Endothelial cell of umbilical vein (primary cell): ENCODE measurements around the gene HDAC5. TPM values are rescaled to one million over a fixed set of nuclear protein-coding genes. Genes with fewer than 3 reads are reported as not detected.

ENCODE experiments used
- BruUV-seq: library from RNA; stranded (reverse); fragments of 400-500 nt; replicated peaks from 2 replicates; lab custom pipeline; 2021; lab: Mats Ljungman, UMichigan
- CTCF ChIA-PET: fragments of 300-600, 350-600 bp; sonication (Branson Sonifier 250); formaldehyde crosslinking; loops from one replicate; lab custom pipeline; 2021; ENCODE audit warnings: antibody characterized with exemption, inconsistent platforms; lab: Charles Lee
- POLR2A ChIA-PET: fragments of 300-600, 350-600 bp; sonication (Branson Sonifier 250); formaldehyde crosslinking; loops from one replicate; lab custom pipeline; 2021; ENCODE audit warnings: antibody characterized with exemption, inconsistent platforms; lab: Charles Lee
- DNase-seq: peaks from one replicate; pipeline ENCODE4 v3.0.0-alpha.2; 2011; ENCODE audit warnings: low read depth, low spot score
- FAIRE-seq: peaks from 2 replicates; lab custom pipeline; 2011; peaks lifted over from hg19 to GRCh38; lab: Jason Lieb, UNC
- H2AFZ ChIP-seq: 2 replicates; pipeline ENCODE4 v1.6.0; 2012; ENCODE audit warnings: low read depth, low read length, control low read depth, inconsistent platforms
- H3K27ac ChIP-seq: 2 replicates; pipeline ENCODE4 v1.5.1; 2011; ENCODE audit warnings: low read depth, mild to moderate bottlenecking, control low read depth, low read length, moderate library complexity; ENCODE audit not compliant: insufficient read depth
- H3K27me3 ChIP-seq, 2 experiments: 2 replicates each; pipeline versions ENCODE4 v1.6.0 to v1.6.1; 2011; ENCODE audit warnings: low read length in 2 of 2, mixed read lengths in 1 of 2; ENCODE audit not compliant: control insufficient read depth in 2 of 2, insufficient read depth in 2 of 2
- H3K36me3 ChIP-seq, 2 experiments: 2 replicates in 1 of 2; 3 replicates in 1 of 2; pipeline ENCODE4 v1.5.1; 2011; ENCODE audit warnings: low read length in 2 of 2, mild to moderate bottlenecking in 1 of 2, moderate library complexity in 1 of 2; ENCODE audit not compliant: control insufficient read depth in 2 of 2, insufficient read depth in 2 of 2; ENCODE audit errors: extremely low read depth in 1 of 2
- H3K4me1 ChIP-seq: 3 replicates; pipeline ENCODE4 v1.5.1; 2011; ENCODE audit warnings: mild to moderate bottlenecking, low read length; ENCODE audit not compliant: control insufficient read depth, insufficient read depth; ENCODE audit errors: extremely low read depth
- H3K4me2 ChIP-seq: 2 replicates; pipeline ENCODE4 v1.6.1; 2011; ENCODE audit warnings: low read length, control low read depth, mixed read lengths; ENCODE audit not compliant: insufficient read depth
- H3K4me3 ChIP-seq, 3 experiments: fragments of 200-600 bp in 1 of 3; sonication (generic), shearing (Covaris generic) in 1 of 3; replicated peaks in 1 of 3; 2 replicates each; pipeline ENCODE4 v1.5.1; 2011 to 2016; ENCODE audit warnings: control low read depth in 3 of 3, low read length in 3 of 3, mild to moderate bottlenecking in 2 of 3, inconsistent platforms in 1 of 3, low read depth in 1 of 3, moderate library complexity in 1 of 3; ENCODE audit not compliant: insufficient read depth in 1 of 3
- H3K79me2 ChIP-seq: 2 replicates; pipeline ENCODE4 v1.6.0; 2012; ENCODE audit warnings: low read length, inconsistent platforms; ENCODE audit not compliant: control insufficient read depth, insufficient read depth
- H3K9ac ChIP-seq: replicated peaks from 2 replicates; pipeline ENCODE3; 2011; ENCODE audit warnings: low read length, control low read depth; ENCODE audit not compliant: insufficient read depth; ENCODE audit errors: extremely low read depth
- H3K9me1 ChIP-seq: replicated peaks from 3 replicates; pipeline ENCODE4 v1.6.0; 2011; ENCODE audit warnings: mild to moderate bottlenecking, low read length; ENCODE audit not compliant: control insufficient read depth, insufficient read depth; ENCODE audit errors: extremely low read depth
- H3K9me3 ChIP-seq: replicated peaks from 2 replicates; pipeline ENCODE4 v1.5.1; 2012; ENCODE audit warnings: low read length, inconsistent platforms; ENCODE audit not compliant: control insufficient read depth, insufficient read depth
- H4K20me1 ChIP-seq: replicated peaks from 2 replicates; pipeline ENCODE3; 2011; ENCODE audit warnings: mild to moderate bottlenecking, low read length; ENCODE audit not compliant: control insufficient read depth, insufficient read depth; ENCODE audit errors: extremely low read depth
- EZH2 ChIP-seq: IDR thresholded peaks from 2 replicates; pipeline ENCODE4 v1.6.1; 2012; ENCODE audit warnings: borderline replicate concordance, low read depth, mild to moderate bottlenecking, moderate library complexity, low read length, inconsistent platforms; ENCODE audit not compliant: severe bottlenecking
- FOS ChIP-seq: IDR thresholded peaks from 2 replicates; pipeline ENCODE4 v1.6.1; 2011; ENCODE audit warnings: mild to moderate bottlenecking, low read length, moderate library complexity, borderline replicate concordance; ENCODE audit not compliant: insufficient read depth
- GATA2 ChIP-seq: IDR thresholded peaks from 2 replicates; pipeline ENCODE4 v1.7.0; 2011; ENCODE audit warnings: low read depth, mild to moderate bottlenecking, moderate library complexity, mixed read lengths, low read length; ENCODE audit not compliant: insufficient read length, insufficient read depth
- JUN ChIP-seq: IDR thresholded peaks from 2 replicates; pipeline ENCODE4 v1.6.1; 2011; ENCODE audit warnings: borderline replicate concordance, low read depth; ENCODE audit not compliant: insufficient read length, insufficient read depth
- MYC ChIP-seq: IDR thresholded peaks from one replicate; pipeline ENCODE4 v1.6.1; 2011; ENCODE audit warnings: mild to moderate bottlenecking, low read depth, low read length
- POLR2A ChIP-seq: IDR thresholded peaks from 2 replicates; pipeline ENCODE4 v1.6.1; 2012; ENCODE audit warnings: low read depth, mild to moderate bottlenecking, control low read depth, low read length
- POLR2AphosphoS5 ChIP-seq: IDR thresholded peaks from 2 replicates; pipeline ENCODE4 v1.6.1; 2012; ENCODE audit warnings: low read depth, mild to moderate bottlenecking, control low read depth, low read length, moderate library complexity; ENCODE audit not compliant: insufficient read depth
- dilution Hi-C: fragments of 300-500 bp; cut with MboI; formaldehyde crosslinking; loops from one replicate; pipeline ENCODE4 v1.15.0; 2019; ENCODE audit warnings: low sequenced_read_pairs; ENCODE audit not compliant: extremely low pct_ligation_motif_present
- intact Hi-C: fragments of 100-400 bp; cut with micrococcal nuclease; formaldehyde crosslinking; loops from one replicate; pipeline ENCODE4 v1.10.0; 2022
- polyA plus RNA-seq, 4 experiments: library from polyadenylated mRNA; depleted of rRNA in 3 of 4; stranded (reverse) in 3 of 4; unstranded in 1 of 4; fragments of >200 nt; gene quantifications; 2 replicates each; pipeline versions ENCODE4 v1.2.1 to v1.2.3, GENCODE V29; 2011 to 2012; ENCODE audit warnings: missing spikeins in 1 of 4
- total RNA-seq: library from RNA; stranded (reverse); gene quantifications from 2 replicates; pipeline ENCODE4 v1.2.3, GENCODE V29; 2021
- TF ChIP-seq, protein P1 (sequence below): IDR thresholded peaks from 2 replicates; pipeline ENCODE4 v1.6.1; 2011; ENCODE audit not compliant: insufficient read depth, insufficient read length
- TF ChIP-seq, protein P2 (sequence below), 2 donors: IDR thresholded peaks; 1 replicate in 1 of 2; 2 replicates in 1 of 2; pipeline ENCODE4 v1.5.1; 2011; ENCODE audit warnings: low read length in 2 of 2, mild to moderate bottlenecking in 2 of 2, moderate library complexity in 2 of 2, control low read depth in 1 of 2, inconsistent platforms in 1 of 2, low read depth in 1 of 2; ENCODE audit not compliant: insufficient read depth in 1 of 2; ENCODE audit errors: extremely low read depth in 1 of 2

Gene HDAC5
- total and polyA plus RNA-seq, 2 donors (not counting 3 experiments of a cell fraction or from before 2014, with no cell fraction given): 35.4 to 40.4 TPM

DNA sequence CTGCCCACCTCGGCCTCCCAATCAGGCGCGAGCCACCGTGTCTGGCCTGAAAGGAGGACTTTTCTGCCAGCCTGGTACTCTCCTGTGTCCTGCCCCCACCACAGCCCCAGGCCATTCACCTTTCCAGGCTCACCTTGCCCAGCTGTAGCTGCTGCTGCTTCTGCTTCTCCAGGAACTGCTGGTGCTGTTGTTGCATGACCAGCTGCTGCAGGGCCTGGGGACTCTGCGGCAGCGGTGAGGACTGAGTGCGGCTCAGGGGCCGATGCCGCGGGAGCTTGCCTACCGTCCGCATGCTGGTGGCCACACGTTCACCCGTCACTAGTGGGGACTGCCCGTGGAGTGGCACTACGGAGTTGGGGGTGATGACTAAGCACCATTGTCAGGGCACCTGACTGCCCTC lies 35.2 kb downstream of the HDAC5 start:
- Histone ChIP-seq H3K9me1 (no peaks in the 10 kb centered on the region), H3K9me3 (no peaks in the 10 kb centered on the region), H3K27ac (no peak overlapping the region), H3K27me3 (no peaks in the 10 kb centered on the region), H3K4me2 (no peak overlapping the region), H3K9ac (no peak overlapping the region), H3K36me3 (peaks cover 3 to 27% of the 10 kb centered on the region in 2 experiments), H3K79me2 (no peaks in the 10 kb centered on the region), H4K20me1 (no peaks in the 10 kb centered on the region), H2AFZ (no peak overlapping the region), H3K4me1 (peaks cover 6% of the 10 kb centered on the region), H3K4me3 (no peak overlapping the region)
- ChIA-PET POLR2A (interaction anchor here (1.0 kb wide), 1 partner anchor 12 kb away, joined by 4 read pairs; no protein-coding TSS in a partner anchor), CTCF (interaction anchor here (0.8 to 3.0 kb wide), 6 partner anchors 9 to 47 kb away, joined by 3 to 18 read pairs (median 6); partner anchors contain the start of gene HDAC5)
- no TSS peak for BruUV-seq
- no peak for TF ChIP-seq GATA2
- TF ChIP-seq MYC: no peak
- TF ChIP-seq JUN: no peak
- TF ChIP-seq, protein P1, sequence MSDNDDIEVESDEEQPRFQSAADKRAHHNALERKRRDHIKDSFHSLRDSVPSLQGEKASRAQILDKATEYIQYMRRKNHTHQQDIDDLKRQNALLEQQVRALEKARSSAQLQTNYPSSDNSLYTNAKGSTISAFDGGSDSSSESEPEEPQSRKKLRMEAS: no peak
- TF ChIP-seq EZH2: no peak
- TF ChIP-seq, protein P2, sequence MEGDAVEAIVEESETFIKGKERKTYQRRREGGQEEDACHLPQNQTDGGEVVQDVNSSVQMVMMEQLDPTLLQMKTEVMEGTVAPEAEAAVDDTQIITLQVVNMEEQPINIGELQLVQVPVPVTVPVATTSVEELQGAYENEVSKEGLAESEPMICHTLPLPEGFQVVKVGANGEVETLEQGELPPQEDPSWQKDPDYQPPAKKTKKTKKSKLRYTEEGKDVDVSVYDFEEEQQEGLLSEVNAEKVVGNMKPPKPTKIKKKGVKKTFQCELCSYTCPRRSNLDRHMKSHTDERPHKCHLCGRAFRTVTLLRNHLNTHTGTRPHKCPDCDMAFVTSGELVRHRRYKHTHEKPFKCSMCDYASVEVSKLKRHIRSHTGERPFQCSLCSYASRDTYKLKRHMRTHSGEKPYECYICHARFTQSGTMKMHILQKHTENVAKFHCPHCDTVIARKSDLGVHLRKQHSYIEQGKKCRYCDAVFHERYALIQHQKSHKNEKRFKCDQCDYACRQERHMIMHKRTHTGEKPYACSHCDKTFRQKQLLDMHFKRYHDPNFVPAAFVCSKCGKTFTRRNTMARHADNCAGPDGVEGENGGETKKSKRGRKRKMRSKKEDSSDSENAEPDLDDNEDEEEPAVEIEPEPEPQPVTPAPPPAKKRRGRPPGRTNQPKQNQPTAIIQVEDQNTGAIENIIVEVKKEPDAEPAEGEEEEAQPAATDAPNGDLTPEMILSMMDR (IDR thresholded peaks at IDR 0.05; ENCODE audit: extremely low read depth in 1 of 2, insufficient read depth in 1 of 2, low read depth in 1 of 2, low read length in 2 of 2): no peak
- TF ChIP-seq POLR2AphosphoS5: no peak
- no peak for TF ChIP-seq POLR2A
- no peak for TF ChIP-seq FOS
- intact Hi-C loops: no loop called here
- DNase-seq (no peak), FAIRE-seq (no peak)
- dilution Hi-C loops: no loop called here
